M059J (cell line): ENCODE data around the gene NPBWR2. TPM values are rescaled to one million over a fixed set of nuclear protein-coding genes. Genes with fewer than 3 reads are reported as not detected.

Experiments used
- DNase-seq: peaks from one replicate; pipeline ENCODE4 v3.0.0-alpha.2; 2012; ENCODE audit warnings: low read depth
- total RNA-seq: library from RNA; depleted of rRNA; stranded (reverse); fragments of >200 nt; shearing (Covaris generic); gene quantifications from 2 replicates; pipeline ENCODE4 v1.2.3, GENCODE V29; 2014; rRNA removed

The NPBWR2 gene
- total RNA-seq, 1 experiment from 2014 or later, result not detected

DNA sequence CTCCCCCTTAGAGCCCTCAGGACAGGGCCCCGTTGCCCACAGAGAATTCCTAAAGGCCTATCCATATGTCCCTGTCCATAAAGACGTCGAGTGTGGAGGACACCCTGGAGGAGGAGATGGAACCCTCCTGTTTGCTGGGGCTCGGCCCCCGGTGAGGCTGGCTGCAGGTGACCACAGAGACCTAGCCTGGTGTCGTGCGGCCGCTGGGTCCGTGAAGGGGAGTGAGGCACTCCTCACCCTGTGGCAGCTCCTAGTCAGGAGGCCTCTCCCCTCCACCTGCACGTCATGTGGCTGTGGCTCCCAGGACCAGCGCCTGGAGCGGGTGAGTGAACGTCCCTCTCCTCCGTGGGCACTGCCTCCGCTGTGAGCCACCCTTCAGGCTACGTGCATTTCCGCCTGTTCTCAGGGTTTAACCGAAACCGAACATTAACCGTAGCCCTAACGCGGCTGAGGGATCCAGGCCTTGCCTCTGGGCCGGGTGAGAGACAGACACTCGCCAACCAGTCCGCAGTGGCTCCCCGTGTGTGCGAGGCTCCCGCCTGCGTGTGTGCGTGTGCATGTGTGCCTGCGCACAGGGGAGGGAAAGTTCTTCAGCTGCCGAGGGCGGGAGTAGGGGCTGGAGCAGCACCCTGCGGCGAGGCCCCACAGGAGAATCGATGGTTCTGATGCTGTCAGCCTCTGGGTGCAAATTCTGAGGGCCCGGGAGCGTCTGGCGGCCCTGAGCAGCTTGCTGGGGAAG, 50.3 kb downstream of the NPBWR2 start:
- no peak for DNase-seq

DNA sequence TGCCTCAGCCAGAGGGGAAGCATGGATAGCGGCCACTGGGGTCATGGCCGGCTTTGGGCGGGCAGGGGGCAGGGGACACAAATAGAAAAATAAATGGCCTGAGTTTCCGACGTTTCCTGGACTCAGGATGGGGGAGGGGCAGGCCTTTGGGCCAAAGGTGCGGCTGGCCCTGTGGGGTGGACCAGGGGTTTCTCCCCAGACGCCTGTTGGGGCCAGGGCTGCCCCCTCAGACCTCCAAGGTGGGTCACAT, 50.8 kb downstream of the NPBWR2 start:
- no peak for DNase-seq

DNA sequence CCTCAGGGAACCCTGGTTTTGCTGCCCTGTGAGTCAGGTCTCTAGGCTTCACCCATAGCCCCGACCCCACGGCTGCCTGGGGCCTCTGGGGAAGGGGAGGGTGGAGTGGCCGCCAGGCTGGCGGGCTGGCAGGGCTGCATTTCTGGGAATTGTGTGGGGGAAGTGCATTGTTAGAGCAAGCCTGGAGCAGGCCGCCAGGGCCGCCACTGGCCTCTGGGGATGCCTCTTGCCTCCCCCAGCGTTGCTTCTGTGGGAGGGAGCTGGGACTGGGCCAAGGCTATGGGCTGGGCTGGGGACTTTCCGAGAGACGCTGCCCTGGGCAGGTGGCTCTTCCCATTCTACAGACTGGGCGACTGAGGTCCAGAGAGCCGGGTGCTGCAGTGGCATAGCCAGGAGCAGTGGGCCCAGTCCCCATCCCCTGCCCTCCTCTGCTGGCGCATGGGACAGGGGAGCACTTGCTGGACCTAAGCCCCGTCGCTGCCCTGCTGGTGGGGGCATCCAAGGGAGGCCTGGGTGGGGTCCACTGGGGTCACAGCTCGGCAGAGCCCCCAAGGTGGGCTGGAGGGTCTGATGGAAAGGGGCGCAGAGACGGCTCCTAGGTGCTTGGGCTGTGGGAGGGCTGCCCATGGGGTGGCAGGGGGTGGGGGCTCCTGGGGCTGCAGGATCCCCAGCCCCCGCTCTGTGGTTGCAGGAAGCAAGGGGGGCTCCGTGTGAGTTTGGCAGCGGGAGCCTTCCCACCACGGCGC, 51.3 kb downstream of the NPBWR2 start:
- DNase-seq, result peak; percentile 87

DNA sequence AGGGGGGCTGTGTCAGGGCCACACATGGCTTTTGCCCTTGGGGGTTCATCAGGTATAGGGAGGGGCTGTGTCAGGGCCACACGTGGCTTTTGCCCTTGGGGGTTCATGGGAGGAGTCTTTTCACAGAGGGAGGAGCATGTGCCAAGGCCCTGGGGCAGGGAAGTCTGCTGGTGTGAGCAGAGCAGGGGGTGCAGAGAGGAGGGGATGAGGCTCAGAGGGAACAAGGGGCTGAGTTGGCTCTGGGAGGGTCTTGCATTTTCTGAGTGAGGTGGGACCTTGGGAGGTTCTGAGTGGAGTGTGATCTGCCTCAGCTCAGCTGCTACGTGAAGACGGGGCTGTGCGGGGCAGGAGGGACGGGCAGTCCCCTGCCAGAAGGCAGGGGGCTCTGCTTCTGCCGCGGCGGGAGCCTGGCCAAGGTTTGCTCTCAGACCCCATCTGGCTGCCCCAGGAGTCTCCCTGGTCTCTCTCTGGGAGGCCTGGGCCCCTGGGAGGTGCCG, 51.9 kb downstream of the NPBWR2 start:
- DNase-seq, result no peak

DNA sequence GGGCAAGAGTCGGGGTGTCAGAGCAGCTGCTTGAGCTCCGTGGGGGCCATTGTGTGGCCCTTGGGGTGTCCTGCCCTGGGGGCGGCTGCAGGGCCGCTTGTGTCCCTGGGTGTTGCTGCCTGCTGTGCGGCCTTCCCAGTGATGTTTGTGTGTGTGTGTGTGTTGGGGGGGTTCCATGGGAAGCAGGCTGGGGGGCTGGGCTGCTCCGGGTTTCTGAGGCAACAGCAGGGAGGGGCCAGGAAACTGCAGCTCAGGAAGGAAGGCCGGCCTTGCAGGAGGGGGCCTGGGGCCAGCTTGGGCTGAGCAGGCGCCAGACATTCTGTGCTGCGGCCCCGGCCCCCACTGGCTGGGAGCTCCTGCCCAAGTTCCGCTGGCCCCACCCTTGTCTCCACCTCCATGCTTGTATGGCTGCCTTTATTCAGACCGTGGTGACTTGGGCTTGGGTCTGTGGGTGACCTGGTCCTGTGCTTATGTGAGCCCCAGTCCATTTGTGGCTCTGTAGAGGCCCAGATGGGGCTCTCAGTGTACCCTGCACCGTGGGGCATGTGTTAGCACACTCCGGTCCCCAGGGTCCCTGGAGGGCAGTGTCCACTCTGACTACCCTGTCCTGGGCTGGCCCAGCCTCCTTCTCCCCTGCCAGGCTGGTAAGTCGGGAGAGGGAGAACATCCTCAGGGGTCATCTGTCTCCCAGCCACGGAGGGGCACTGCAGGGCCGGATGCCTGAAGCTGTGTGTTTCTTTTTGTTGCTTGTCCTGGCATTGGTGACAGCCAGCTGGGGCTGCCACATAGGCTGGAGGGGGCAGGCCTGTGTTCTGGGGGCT, 53.3 kb downstream of the NPBWR2 start:
- DNase-seq, result peak; percentile 66

Other genes starting within 250 kb of the NPBWR2 start
- not detected in 2 replicates for gene ABHD16B, start 246.1 kb downstream of the NPBWR2 start, total RNA-seq
- gene TPD52L2, start 242.3 kb downstream of the NPBWR2 start, total RNA-seq, result 130 and 152 TPM in 2 replicates
- 37.9 and 68.7 TPM in 2 replicates for gene DNAJC5, start 212.4 kb downstream of the NPBWR2 start, total RNA-seq
- gene UCKL1, start 151.1 kb downstream of the NPBWR2 start, total RNA-seq, result 23.9 and 32.2 TPM in 2 replicates
- gene ZNF512B, start 137.6 kb downstream of the NPBWR2 start, total RNA-seq, result 7.7 and 17.7 TPM in 2 replicates
- 0.42 and 1.2 TPM in 2 replicates for gene SAMD10, start 127.9 kb downstream of the NPBWR2 start, total RNA-seq
- gene PRPF6, start 126.4 kb downstream of the NPBWR2 start, total RNA-seq, result 77.2 and 106 TPM in 2 replicates
- 0.02 TPM in 2 replicates for gene C20orf204, start 71.4 kb downstream of the NPBWR2 start, total RNA-seq
- not detected in 2 replicates for gene SOX18, start 57.9 kb downstream of the NPBWR2 start, total RNA-seq
- gene TCEA2, start 44.4 kb downstream of the NPBWR2 start, total RNA-seq, result 21.1 and 28.7 TPM in 2 replicates
- gene RGS19, start 28.0 kb downstream of the NPBWR2 start, total RNA-seq, result 23.7 and 33.6 TPM in 2 replicates
- 0.59 TPM in 1 of 2 replicates, not detected in the other for gene OPRL1, start 27.5 kb downstream of the NPBWR2 start, total RNA-seq
- gene LKAAEAR1, start 23.2 kb downstream of the NPBWR2 start, total RNA-seq, result not detected in 2 replicates
- not detected in 2 replicates for gene MYT1, start 56.9 kb upstream of the NPBWR2 start, total RNA-seq
- gene PCMTD2, start 148.2 kb upstream of the NPBWR2 start, total RNA-seq, result 24.2 and 28.6 TPM in 2 replicates